ENCODE data around the gene CEP112. TPM values are rescaled to one million over a fixed set of nuclear protein-coding genes. Genes with fewer than 3 reads are reported as not detected.

CEP112 gene
- total RNA-seq, 4 donors from 2014 or later = 1.1 to 12.9 (median 9.1) TPM

DNA sequence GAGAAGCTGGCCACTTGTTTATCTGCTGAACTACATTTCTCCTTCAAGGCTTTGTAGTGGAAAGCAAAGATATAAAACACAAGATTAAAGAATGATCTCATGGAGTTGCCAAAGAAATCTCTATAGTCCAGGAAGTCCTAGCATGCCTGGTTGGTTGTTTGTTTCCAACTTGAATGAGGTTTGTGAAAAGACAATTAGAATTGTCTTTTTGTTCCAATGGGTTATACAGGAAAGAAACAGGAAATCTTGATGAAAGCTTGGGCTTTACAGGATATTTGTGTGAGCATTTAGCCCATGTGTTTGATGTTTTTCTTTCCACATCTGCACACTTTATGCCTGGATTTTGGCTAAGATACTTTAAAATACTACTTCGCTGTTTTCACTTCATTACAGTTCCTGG is 273.4 kb downstream of the CEP112 start:
- Histone ChIP-seq H3K27me3 (no peaks in the 10 kb centered on the region), H3K9me3 (no peaks in the 10 kb centered on the region), H3K4me1 (peaks cover 0 to 8% (median 0%) of the 10 kb centered on the region in 4 donors), H3K4me3 (no peak overlapping the region), H3K27ac (no peak overlapping the region), H3K36me3 (no peaks in the 10 kb centered on the region)
- in situ Hi-C loops (cut with MboI; ENCODE audit: low pct_ligation_motif_present in 1 of 4, low pct_unique_long_range_greater_than_20kb in 1 of 4, low sequenced_read_pairs in 3 of 4) (no loop called here), intact Hi-C loops (cut with DNase I; ENCODE audit: low total_unique reads) (no loop called here)
- no peak for TF ChIP-seq POLR2A (IDR thresholded peaks at IDR 0.05)
- TF ChIP-seq POLR2AphosphoS5 (IDR thresholded peaks at IDR 0.05) = no peak
- no peak for TF ChIP-seq EP300 (IDR thresholded peaks at IDR 0.05; ENCODE audit: low read depth)
- TF ChIP-seq, protein P1, sequence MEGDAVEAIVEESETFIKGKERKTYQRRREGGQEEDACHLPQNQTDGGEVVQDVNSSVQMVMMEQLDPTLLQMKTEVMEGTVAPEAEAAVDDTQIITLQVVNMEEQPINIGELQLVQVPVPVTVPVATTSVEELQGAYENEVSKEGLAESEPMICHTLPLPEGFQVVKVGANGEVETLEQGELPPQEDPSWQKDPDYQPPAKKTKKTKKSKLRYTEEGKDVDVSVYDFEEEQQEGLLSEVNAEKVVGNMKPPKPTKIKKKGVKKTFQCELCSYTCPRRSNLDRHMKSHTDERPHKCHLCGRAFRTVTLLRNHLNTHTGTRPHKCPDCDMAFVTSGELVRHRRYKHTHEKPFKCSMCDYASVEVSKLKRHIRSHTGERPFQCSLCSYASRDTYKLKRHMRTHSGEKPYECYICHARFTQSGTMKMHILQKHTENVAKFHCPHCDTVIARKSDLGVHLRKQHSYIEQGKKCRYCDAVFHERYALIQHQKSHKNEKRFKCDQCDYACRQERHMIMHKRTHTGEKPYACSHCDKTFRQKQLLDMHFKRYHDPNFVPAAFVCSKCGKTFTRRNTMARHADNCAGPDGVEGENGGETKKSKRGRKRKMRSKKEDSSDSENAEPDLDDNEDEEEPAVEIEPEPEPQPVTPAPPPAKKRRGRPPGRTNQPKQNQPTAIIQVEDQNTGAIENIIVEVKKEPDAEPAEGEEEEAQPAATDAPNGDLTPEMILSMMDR (IDR thresholded peaks at IDR 0.05) = no peak
- WGBS, 2 donors (ENCODE audit: low coverage in 1 of 2) = 70 to 91% methylated on average over 1 of the region's 1 CpG
- no peak for DNase-seq

GRCh38 chr17:65917560-65917959 is 274.4 kb downstream of the CEP112 start:
- Histone ChIP-seq H3K36me3 (no peaks in the 10 kb centered on the region), H3K27me3 (no peaks in the 10 kb centered on the region), H3K9me3 (no peaks in the 10 kb centered on the region), H3K4me1 (peaks cover 0 to 8% (median 0%) of the 10 kb centered on the region in 4 donors), H3K4me3 (no peak overlapping the region), H3K27ac (no peak overlapping the region)
- in situ Hi-C loops (cut with MboI; ENCODE audit: low pct_ligation_motif_present in 1 of 4, low pct_unique_long_range_greater_than_20kb in 1 of 4, low sequenced_read_pairs in 3 of 4) (no loop called here), intact Hi-C loops (cut with DNase I; ENCODE audit: low total_unique reads) (no loop called here)
- WGBS, 2 donors (ENCODE audit: low coverage in 1 of 2) = 50 to 85% methylated on average over 3 to 6 of the region's 6 CpGs
- TF ChIP-seq POLR2A (IDR thresholded peaks at IDR 0.05) = no peak
- no peak for TF ChIP-seq EP300 (IDR thresholded peaks at IDR 0.05; ENCODE audit: low read depth)
- TF ChIP-seq, protein P1 (IDR thresholded peaks at IDR 0.05) = no peak
- TF ChIP-seq POLR2AphosphoS5 (IDR thresholded peaks at IDR 0.05) = no peak
- no peak for DNase-seq

DNA sequence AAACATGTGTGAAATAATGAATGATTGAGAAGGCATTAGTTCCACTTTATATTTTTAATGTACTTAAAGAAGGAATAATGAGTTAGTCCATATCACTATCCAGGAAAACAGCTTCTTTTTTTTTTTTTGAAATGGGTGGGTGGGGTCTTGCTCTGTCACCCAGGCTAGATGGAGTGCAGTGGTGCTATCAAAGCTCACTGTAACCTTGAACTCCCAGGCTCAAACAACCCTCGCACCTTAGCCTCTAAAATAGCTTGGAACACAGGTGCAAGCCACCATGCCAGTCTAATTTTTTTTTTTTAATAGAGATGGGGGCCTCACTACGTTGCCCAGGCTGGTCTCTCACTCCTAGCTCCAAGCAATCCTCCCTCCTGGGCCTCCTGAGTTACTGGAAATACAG is 275.5 kb downstream of the CEP112 start:
- DNase-seq = no peak
- no peak overlapping the region for H3K4me3 ChIP-seq
- H3K27me3 ChIP-seq = no peaks in the 10 kb centered on the region
- H3K36me3 ChIP-seq = no peaks in the 10 kb centered on the region
- peaks cover 0 to 7% (median 0%) of the 10 kb centered on the region in 4 donors for H3K4me1 ChIP-seq
- H3K9me3 ChIP-seq = no peaks in the 10 kb centered on the region
- TF ChIP-seq POLR2AphosphoS5 (IDR thresholded peaks at IDR 0.05) = no peak
- intact Hi-C loops (cut with DNase I; ENCODE audit: low total_unique reads) (no loop called here), in situ Hi-C loops (cut with MboI; ENCODE audit: low pct_ligation_motif_present in 1 of 4, low pct_unique_long_range_greater_than_20kb in 1 of 4, low sequenced_read_pairs in 3 of 4) (no loop called here)
- H3K27ac ChIP-seq = no peak overlapping the region
- WGBS, 2 donors (ENCODE audit: low coverage in 1 of 2) = 88 to 100% methylated on average over 1 to 2 of the region's 2 CpGs

- TF ChIP-seq, protein P1 (IDR thresholded peaks at IDR 0.05) = no peak
- TF ChIP-seq POLR2AphosphoS5 (IDR thresholded peaks at IDR 0.05) = no peak
- no peak for TF ChIP-seq POLR2A (IDR thresholded peaks at IDR 0.05)
- no peak for TF ChIP-seq EP300 (IDR thresholded peaks at IDR 0.05; ENCODE audit: low read depth)
- WGBS, 2 donors (ENCODE audit: low coverage in 1 of 2) = 61 to 68% methylated on average over 3 to 5 of the region's 5 CpGs
- no peak for DNase-seq
- Histone ChIP-seq H3K36me3 (no peaks in the 10 kb centered on the region), H3K27me3 (no peaks in the 10 kb centered on the region), H3K27ac (no peak overlapping the region), H3K4me3 (no peak overlapping the region), H3K4me1 (no peaks in the 10 kb centered on the region), H3K9me3 (no peaks in the 10 kb centered on the region)
- intact Hi-C loops (cut with DNase I; ENCODE audit: low total_unique reads) = no loop called here
- in situ Hi-C loops (cut with MboI; ENCODE audit: low pct_ligation_motif_present in 1 of 4, low pct_unique_long_range_greater_than_20kb in 1 of 4, low sequenced_read_pairs in 3 of 4) = no loop called here
Measured at GRCh38 chr17:65914784-65915342, 277.1 kb downstream of the CEP112 start.

DNA sequence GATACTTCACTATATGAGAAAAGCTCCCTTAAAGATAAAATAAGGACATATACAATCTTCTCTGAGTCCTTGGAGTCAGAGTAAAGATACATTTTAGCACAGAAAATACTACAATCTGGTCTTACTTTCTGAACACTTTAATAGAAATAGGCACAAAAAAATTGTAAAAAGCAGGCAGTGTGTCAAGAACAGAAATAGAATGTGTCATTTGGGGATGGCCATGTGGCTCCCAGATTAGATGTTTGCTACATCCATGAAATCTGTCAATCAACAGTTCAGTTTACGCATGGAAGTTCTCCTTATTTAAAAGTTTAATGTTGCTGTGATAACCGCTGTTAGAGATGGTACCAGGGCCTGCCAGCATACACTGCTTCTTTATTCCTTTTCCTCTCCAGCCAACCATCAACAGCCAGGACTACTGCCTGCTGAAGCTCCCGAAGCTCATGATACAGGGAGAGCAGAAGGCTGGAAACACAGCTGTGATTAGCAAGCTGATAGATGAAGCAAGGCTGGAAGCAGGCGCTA is 278.5 kb downstream of the CEP112 start:
- no peak for DNase-seq
- Histone ChIP-seq H3K36me3 (no peaks in the 10 kb centered on the region), H3K4me3 (no peak overlapping the region), H3K27ac (no peak overlapping the region), H3K9me3 (no peaks in the 10 kb centered on the region), H3K4me1 (no peaks in the 10 kb centered on the region), H3K27me3 (no peaks in the 10 kb centered on the region)
- TF ChIP-seq POLR2A (IDR thresholded peaks at IDR 0.05) = no peak
- TF ChIP-seq POLR2AphosphoS5 (IDR thresholded peaks at IDR 0.05) = no peak
- TF ChIP-seq, protein P1 (IDR thresholded peaks at IDR 0.05) = no peak
- intact Hi-C loops (cut with DNase I; ENCODE audit: low total_unique reads) (no loop called here), in situ Hi-C loops (cut with MboI; ENCODE audit: low pct_ligation_motif_present in 1 of 4, low pct_unique_long_range_greater_than_20kb in 1 of 4, low sequenced_read_pairs in 3 of 4) (no loop called here)
- WGBS, 2 donors (ENCODE audit: low coverage in 1 of 2) = 83 to 91% methylated on average over 2 to 4 of the region's 4 CpGs
